ENCODE measurements around the gene MICAL2. TPM values are rescaled to one million over a fixed set of nuclear protein-coding genes. Genes with fewer than 3 reads are reported as not detected.

The MICAL2 gene
- total and polyA plus RNA-seq, 3 donors from 2014 or later: 224 to 461 (median 401) TPM

DNA sequence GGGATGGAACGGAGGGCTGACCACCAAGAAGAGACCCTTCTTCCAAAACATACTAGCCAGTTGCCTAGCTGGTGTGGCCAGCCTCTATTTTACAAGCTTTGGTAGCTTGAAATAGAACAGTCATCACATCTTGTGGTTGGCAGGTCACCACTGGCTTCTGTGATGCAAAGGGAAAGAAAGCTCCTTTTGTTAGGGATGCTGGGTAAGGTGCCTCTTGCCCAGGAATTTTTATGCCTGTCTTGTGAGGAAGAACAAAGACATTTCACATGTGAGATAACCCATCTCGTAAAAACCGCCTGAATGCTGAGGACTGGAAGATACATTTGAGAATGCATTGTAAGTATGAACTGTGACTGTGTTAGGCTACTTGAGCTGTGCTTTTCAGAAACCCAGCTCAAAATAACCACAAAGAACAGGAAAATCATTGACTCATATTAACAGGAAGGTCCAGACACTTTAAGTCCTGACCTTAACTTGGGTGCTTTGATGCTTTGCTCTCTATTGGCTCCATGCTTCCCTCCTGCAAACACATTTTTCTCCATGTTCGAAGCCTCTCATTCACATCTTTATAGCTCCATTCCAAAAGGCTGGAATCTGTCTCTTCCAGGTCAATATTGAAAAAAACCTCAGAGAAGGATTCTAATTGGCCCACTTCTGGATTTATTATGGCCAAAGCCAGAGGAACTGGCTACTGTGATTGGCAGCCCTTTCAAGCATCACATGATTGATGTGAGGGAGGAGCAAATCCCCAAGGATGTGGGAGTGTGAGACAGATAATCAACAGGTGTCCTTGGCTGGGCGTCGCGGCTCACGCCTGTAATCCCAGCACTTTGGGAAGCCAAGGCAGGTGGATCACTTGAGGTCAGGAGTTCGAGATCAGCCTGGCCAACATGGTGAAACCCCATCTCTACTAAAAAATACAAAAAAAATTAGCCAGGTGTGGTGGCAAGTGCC lies 53.9 kb downstream of the MICAL2 start:
- peak overlapping the region; percentile 89 to 94 for H3K27ac ChIP-seq
- no peak for TF ChIP-seq POLR2A (IDR thresholded peaks at IDR 0.05)
- TF ChIP-seq CTCF (IDR thresholded peaks at IDR 0.05): no peak
- H3K27me3 ChIP-seq: no peaks in the 10 kb centered on the region
- no peaks in the 10 kb centered on the region for H3K9me3 ChIP-seq
- peaks cover 59% of the 10 kb centered on the region for H3K4me1 ChIP-seq
- H3K36me3 ChIP-seq (ENCODE audit: low read depth, missing control alignments): no peaks in the 10 kb centered on the region
- no peak overlapping the region for H3K4me3 ChIP-seq
- WGBS, 2 donors: 55 to 77% methylated on average over 8 to 9 of the region's 9 CpGs
- intact Hi-C loops (cut with DNase I; ENCODE audit: low total_unique reads): no loop called here
- peak; percentile 71 for DNase-seq

GRCh38 chr11:12165237-12165875 lies 55.0 kb downstream of the MICAL2 start:
- Histone ChIP-seq H3K4me1 (peaks cover 59% of the 10 kb centered on the region), H3K36me3 (ENCODE audit: low read depth, missing control alignments) (no peaks in the 10 kb centered on the region), H3K27me3 (no peaks in the 10 kb centered on the region), H3K4me3 (no peak overlapping the region), H3K27ac (peak overlapping the region; percentile 89 to 94), H3K9me3 (no peaks in the 10 kb centered on the region)
- TF ChIP-seq POLR2A (IDR thresholded peaks at IDR 0.05): no peak
- intact Hi-C loops (cut with DNase I; ENCODE audit: low total_unique reads): no loop called here
- DNase-seq: no peak
- WGBS, 2 donors: 78 to 94% methylated on average over 8 of the region's 8 CpGs

DNA sequence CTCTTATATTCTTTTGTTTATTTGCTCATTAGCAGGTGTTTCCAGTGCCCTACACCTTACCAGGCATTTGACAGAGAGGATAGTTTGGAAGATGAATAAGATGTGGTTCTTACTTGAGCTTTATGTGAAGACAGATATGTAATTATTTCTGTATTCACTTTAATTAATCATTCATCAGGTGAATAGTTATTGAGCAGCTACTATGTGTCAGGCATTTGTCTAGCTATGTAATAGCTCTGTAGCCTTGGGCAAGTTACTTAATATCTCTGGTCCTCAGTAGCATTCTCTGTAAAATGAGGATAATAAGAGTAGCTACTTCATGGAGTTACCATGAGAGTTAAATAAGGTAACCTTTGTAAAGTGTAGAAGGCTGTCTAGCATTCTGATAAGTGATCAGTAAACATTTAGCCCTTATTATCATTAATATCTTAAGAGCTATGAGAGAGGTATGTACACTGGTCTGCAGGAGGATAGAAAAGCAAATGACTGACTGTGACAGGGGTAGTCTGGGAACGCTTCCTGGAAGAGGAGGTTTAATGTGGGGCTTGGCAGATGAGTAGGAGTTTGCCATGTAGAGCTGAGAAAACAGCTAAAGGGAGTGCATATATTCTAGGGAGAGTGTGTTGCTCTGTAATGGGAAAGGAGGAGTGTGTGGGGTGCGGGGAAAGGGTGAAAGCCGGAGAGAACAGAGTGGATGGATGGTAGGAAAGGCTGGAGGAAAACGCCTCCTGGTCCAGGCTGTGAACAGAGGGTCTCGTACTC lies 56.1 kb downstream of the MICAL2 start:
- intact Hi-C loops (cut with DNase I; ENCODE audit: low total_unique reads): no loop called here
- Histone ChIP-seq H3K27me3 (no peaks in the 10 kb centered on the region), H3K9me3 (no peaks in the 10 kb centered on the region)

GRCh38 chr11:12167061-12168000 lies 56.9 kb downstream of the MICAL2 start:
- Histone ChIP-seq H3K27ac (peak overlapping the region; percentile 4 to 89), H3K9me3 (no peaks in the 10 kb centered on the region), H3K36me3 (ENCODE audit: low read depth, missing control alignments) (no peaks in the 10 kb centered on the region), H3K27me3 (no peaks in the 10 kb centered on the region), H3K4me1 (peaks cover 51% of the 10 kb centered on the region), H3K4me3 (no peak overlapping the region)
- intact Hi-C loops (cut with DNase I; ENCODE audit: low total_unique reads): no loop called here
- WGBS, 2 donors: 58 to 62% methylated on average over 9 to 16 of the region's 16 CpGs
- DNase-seq: no peak
- TF ChIP-seq POLR2A (IDR thresholded peaks at IDR 0.05) (no peak), CTCF (IDR thresholded peaks at IDR 0.05) (no peak)

More for the DNA sequence above, 56.1 kb downstream of the MICAL2 start:
- no peak for DNase-seq
- peaks cover 59% of the 10 kb centered on the region for H3K4me1 ChIP-seq
- TF ChIP-seq POLR2A (IDR thresholded peaks at IDR 0.05) (no peak), CTCF (IDR thresholded peaks at IDR 0.05) (no peak)
- no peak overlapping the region for H3K4me3 ChIP-seq
- peak overlapping the region; percentile 4 to 89 for H3K27ac ChIP-seq
- WGBS, 2 donors: 87 to 91% methylated on average over 5 of the region's 5 CpGs
- no peaks in the 10 kb centered on the region for H3K36me3 ChIP-seq (ENCODE audit: low read depth, missing control alignments)
